GM19025 (cell line): ENCODE data around the gene PCDHB10.
"Not testable (repeated sequence)": the region's sequence is repeated elsewhere in the genome, so short reads cannot be mapped to it uniquely, and the experiment has no call there.

Experiments
- ATAC-seq: cut with Tn5 transposase; IDR thresholded peaks from one replicate; pipeline ENCODE4 v1.9.1; 2021; ENCODE audit warnings: mild to moderate bottlenecking, low read depth, moderate library complexity; ENCODE audit not compliant: unreplicated experiment

Gene PCDHB10

DNA sequence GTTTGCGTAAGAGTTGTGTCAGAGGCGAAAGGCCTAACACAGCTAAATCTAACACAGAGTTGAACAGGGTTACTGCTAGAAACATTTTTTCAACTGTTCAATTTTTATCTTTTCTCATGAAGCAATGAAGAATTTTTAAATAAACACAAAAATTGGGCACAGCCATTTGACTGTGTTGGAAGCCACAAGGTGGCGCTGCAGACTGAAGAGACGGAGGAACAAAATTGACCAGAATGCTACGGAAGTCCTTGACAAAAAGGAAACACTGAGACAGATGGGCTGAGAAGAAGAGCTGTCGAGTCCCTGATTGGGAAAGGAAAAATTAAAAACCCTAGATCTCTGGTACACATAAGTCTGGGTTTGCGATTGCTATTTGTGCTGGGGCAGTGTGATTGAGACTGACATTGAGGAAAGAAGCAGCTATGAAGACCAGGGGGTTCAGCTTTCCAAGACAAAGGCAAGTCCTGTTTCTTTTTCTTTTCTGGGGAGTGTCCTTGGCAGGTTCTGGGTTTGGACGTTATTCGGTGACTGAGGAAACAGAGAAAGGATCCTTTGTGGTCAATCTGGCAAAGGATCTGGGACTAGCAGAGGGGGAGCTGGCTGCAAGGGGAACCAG lies 5.1 kb upstream of the PCDHB10 start, which contains the start of gene PCDHB9:
TSS of gene PCDHB9 (plus strand) at position 265 of the 616 bp plus-strand sequence. CDS start at position 423, 158 bp downstream.
- ATAC-seq, result no peak

DNA sequence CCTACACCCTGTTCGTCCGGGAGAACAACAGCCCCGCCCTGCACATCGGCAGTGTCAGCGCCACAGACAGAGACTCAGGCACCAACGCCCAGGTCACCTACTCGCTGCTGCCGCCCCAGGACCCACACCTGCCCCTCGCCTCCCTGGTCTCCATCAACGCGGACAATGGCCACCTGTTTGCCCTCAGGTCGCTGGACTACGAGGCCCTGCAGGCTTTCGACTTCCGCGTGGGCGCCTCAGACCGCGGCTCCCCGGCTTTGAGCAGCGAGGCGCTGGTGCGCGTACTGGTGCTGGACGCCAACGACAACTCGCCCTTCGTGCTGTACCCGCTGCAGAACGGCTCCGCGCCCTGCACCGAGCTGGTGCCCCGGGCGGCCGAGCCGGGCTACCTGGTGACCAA lies 3.5 kb upstream of the PCDHB10 start:
- ATAC-seq, result not testable (repeated sequence)

DNA sequence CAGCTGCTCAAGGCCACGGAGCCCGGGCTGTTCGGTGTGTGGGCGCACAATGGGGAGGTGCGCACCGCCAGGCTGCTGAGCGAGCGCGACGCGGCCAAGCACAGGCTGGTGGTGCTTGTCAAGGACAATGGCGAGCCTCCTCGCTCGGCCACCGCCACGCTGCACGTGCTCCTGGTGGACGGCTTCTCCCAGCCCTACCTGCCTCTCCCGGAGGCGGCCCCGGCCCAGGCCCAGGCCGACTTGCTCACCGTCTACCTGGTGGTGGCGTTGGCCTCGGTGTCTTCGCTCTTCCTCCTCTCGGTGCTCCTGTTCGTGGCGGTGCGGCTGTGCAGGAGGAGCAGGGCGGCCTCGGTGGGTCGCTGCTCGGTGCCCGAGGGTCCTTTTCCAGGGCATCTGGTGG lies 3.0 kb upstream of the PCDHB10 start:
- not testable (repeated sequence) for ATAC-seq

DNA sequence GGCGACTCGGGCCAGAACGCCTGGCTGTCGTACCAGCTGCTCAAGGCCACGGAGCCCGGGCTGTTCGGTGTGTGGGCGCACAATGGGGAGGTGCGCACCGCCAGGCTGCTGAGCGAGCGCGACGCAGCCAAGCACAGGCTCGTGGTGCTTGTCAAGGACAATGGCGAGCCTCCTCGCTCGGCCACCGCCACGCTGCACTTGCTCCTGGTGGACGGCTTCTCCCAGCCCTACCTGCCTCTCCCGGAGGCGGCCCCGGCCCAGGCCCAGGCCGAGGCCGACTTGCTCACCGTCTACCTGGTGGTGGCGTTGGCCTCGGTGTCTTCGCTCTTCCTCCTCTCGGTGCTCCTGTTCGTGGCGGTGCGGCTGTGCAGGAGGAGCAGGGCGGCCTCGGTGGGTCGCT lies 2.2 kb downstream of the PCDHB10 start:
- ATAC-seq, result not testable (repeated sequence)

DNA sequence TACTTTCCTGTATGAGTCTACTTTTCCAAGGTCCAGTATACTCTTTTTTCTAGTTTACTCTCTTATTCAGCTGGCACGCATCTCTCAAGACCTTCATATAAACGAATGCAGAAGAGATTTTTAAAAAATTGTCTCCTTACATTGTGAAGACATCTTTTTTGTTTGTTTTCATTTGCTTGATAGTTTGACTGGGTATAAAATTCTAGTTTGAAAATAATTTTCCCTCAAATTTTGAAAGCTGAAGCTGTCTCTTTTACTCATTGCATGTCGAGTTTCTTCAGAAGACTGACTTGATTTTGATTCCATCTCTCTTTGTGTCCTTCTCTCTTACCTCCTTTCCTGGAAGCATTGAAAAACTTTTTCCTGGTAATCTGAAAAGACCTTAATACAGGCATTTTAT lies 4.2 kb downstream of the PCDHB10 start:
- no peak for ATAC-seq

DNA sequence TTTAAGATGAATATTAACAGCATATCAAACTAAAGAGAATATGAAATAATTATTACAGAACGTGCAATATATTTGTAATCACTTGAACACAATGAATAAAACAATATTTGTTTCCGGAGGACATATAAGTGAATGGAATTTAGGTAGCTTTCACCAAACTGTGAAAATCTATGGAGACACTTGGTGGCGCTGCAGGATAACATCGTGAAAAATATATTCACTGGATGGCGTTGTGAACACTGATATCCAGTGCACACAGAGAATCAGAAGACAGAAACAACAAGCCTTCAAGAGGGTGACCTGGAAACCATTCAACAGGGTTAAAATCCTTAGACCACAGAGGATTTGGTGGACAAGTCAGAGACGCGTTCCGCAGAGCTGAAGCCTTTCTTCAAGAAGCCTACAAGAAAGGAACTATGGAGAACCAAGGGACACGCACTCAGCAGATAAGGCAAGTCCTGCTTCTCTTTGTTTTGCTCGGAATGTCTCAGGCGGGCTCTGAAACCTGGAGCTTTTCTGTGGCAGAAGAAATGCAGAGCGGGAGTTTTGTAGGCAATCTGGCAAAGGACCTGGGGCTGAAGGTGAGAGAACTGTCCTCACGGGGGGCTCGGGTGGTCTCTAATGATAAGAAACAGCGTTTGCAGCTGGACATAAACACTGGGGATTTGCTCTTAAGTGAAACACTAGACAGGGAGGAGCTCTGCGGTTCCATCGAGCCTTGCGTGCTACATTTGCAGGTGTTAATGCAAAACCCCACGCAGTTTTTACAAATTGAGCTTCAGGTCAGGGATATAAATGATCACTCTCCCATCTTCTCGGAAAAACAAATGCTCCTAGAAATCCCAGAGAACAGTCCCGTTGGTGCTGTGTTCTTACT lies 7.4 kb downstream of the PCDHB10 start, which contains the start of gene PCDHB11:
TSS of gene PCDHB11 (plus strand) at position 269 of the 877 bp plus-strand sequence. CDS start at position 417, 148 bp downstream.
- no peak for ATAC-seq

DNA sequence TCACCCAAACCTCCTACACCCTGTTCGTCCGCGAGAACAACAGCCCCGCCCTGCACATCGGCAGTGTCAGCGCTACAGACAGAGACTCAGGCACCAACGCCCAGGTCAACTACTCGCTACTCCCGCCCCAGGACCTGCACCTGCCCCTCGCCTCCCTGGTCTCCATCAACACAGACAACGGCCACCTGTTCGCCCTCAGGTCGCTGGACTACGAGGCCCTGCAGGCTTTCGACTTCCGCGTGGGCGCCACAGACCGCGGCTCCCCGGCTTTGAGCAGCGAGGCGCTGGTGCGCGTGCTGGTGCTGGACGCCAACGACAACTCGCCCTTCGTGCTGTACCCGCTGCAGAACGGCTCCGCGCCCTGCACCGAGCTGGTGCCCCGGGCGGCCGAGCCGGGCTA lies 9.0 kb downstream of the PCDHB10 start:
- not testable (repeated sequence) for ATAC-seq

DNA sequence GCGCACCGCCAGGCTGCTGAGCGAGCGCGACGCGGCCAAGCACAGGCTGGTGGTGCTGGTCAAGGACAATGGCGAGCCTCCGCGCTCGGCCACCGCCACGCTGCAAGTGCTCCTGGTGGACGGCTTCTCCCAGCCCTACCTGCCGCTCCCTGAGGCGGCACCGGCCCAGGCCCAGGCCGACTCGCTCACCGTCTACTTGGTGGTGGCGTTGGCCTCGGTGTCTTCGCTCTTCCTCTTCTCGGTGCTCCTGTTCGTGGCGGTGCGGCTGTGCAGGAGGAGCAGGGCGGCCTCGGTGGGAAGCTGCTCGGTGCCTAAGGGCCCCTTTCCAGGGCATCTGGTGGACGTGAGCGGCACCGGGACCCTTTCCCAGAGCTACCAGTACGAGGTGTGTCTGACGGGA lies 9.5 kb downstream of the PCDHB10 start:
- ATAC-seq, result not testable (repeated sequence)

DNA sequence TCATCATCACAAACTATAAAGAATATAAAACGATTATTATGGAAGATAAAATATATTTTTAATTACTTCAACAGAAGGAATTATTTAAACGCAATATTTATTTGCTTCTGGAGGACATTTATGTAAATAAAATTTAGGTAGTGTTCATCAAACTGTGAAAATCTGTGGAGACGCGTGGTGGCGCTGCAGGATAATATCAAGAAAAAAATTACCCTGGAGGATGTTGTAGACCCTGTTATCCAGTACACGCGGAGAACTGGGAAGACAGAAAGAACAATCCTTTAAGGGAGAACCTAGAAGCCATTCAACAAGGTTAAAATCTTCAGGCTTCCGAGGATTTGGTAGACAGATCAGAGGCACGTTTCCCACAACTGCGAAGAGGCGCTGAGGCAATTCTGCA lies 16.3 kb downstream of the PCDHB10 start, which contains the start of gene PCDHB12:
TSS of gene PCDHB12 (plus strand) at position 242 of the 400 bp plus-strand sequence. CDS start 189 bp downstream, outside the sequence.
- no peak for ATAC-seq

DNA sequence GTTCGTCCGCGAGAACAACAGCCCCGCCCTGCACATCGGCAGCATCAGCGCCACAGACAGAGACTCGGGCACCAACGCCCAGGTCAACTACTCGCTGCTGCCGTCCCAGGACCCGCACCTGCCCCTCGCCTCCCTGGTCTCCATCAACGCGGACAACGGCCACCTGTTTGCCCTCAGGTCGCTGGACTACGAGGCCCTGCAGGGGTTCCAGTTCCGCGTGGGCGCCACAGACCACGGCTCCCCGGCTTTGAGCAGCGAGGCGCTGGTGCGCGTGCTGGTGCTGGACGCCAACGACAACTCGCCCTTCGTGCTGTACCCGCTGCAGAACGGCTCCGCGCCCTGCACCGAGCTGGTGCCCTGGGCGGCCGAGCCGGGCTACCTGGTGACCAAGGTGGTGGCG lies 18.1 kb downstream of the PCDHB10 start:
- not testable (repeated sequence) for ATAC-seq

DNA sequence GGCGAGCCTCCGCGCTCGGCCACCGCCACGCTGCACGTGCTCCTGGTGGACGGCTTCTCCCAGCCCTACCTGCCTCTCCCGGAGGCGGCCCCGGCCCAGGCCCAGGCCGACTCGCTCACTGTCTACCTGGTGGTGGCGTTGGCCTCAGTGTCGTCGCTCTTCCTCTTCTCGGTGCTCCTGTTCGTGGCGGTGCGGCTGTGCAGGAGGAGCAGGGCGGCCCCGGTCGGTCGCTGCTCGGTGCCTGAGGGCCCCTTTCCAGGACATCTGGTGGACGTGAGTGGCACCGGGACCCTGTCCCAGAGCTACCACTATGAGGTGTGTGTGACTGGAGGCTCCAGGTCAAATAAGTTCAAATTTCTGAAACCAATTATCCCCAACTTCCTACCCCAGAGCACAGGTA lies 18.7 kb downstream of the PCDHB10 start:
- not testable (repeated sequence) for ATAC-seq

DNA sequence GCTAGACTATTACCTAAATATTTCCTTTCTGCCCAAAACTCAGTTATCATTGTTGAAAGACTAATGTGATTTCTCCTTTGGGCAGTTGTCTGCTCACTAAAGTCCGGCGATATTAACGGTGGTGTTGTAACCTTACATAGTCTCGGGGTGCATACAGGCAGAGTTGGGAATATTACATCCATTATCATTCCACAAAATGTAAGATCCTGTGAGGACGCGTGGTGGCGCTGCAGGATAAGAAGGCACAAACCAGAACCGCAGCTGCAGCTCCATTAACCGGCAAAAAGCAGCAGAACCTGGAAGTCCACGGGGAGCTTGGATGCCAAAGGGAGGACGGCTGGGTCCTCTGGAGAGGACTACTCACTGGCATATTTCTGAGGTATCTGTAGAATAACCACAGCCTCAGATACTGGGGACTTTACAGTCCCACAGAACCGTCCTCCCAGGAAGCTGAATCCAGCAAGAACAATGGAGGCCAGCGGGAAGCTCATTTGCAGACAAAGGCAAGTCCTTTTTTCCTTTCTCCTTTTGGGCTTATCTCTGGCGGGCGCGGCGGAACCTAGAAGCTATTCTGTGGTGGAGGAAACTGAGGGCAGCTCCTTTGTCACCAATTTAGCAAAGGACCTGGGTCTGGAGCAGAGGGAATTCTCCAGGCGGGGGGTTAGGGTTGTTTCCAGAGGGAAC lies 21.6 kb downstream of the PCDHB10 start, which contains the start of gene PCDHB13:
TSS of gene PCDHB13 (plus strand) at position 264 of the 684 bp plus-strand sequence. CDS start at position 469, 205 bp downstream.
- ATAC-seq, result not testable (repeated sequence)

DNA sequence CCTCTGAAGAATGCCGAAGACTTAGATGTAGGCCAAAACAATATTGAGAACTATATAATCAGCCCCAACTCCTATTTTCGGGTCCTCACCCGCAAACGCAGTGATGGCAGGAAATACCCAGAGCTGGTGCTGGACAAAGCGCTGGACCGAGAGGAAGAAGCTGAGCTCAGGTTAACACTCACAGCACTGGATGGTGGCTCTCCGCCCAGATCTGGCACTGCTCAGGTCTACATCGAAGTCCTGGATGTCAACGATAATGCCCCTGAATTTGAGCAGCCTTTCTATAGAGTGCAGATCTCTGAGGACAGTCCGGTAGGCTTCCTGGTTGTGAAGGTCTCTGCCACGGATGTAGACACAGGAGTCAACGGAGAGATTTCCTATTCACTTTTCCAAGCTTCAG lies 22.4 kb downstream of the PCDHB10 start:
- ATAC-seq, result not testable (repeated sequence)

DNA sequence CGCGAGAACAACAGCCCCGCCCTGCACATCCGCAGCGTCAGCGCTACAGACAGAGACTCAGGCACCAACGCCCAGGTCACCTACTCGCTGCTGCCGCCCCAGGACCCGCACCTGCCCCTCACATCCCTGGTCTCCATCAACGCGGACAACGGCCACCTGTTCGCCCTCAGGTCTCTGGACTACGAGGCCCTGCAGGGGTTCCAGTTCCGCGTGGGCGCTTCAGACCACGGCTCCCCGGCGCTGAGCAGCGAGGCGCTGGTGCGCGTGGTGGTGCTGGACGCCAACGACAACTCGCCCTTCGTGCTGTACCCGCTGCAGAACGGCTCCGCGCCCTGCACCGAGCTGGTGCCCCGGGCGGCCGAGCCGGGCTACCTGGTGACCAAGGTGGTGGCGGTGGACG lies 23.4 kb downstream of the PCDHB10 start:
- ATAC-seq, result not testable (repeated sequence)

DNA sequence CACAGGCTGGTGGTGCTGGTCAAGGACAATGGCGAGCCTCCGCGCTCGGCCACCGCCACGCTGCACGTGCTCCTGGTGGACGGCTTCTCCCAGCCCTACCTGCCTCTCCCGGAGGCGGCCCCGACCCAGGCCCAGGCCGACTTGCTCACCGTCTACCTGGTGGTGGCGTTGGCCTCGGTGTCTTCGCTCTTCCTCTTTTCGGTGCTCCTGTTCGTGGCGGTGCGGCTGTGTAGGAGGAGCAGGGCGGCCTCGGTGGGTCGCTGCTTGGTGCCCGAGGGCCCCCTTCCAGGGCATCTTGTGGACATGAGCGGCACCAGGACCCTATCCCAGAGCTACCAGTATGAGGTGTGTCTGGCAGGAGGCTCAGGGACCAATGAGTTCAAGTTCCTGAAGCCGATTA lies 23.9 kb downstream of the PCDHB10 start:
- not testable (repeated sequence) for ATAC-seq

DNA sequence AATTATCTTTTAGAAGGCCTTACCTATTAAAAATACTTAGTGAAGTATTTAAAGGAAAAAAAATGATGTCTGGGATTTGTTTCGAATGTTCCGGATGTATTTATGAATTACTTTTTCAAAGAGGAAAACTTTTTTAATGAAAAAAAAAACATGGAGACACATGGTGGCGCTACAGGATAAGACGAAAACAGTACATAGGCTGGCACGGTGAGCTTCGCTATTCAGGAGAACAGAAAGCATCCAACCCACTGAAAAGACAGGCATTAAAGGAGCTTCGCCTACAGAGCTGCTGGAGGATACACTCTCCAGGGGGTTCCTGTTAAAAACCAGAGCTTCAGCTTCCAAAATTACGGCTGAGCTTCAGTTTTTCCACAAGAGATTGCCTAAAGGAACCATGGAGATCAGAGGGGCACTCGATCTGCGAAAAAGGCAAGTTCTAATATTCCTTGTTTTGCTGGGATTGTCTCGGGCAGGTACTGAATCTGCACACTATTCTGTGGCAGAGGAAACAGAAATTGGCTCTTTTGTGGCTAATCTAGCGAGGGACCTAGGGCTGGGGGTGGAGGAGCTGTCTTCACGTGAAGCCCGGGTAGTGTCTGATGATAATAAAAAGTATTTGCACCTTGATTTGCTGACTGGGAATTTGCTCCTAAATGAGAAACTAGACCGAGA lies 31.1 kb downstream of the PCDHB10 start, which contains the start of gene PCDHB14:
TSS of gene PCDHB14 (plus strand) at position 232 of the 672 bp plus-strand sequence. CDS start at position 395, 163 bp downstream.
- no peak for ATAC-seq

DNA sequence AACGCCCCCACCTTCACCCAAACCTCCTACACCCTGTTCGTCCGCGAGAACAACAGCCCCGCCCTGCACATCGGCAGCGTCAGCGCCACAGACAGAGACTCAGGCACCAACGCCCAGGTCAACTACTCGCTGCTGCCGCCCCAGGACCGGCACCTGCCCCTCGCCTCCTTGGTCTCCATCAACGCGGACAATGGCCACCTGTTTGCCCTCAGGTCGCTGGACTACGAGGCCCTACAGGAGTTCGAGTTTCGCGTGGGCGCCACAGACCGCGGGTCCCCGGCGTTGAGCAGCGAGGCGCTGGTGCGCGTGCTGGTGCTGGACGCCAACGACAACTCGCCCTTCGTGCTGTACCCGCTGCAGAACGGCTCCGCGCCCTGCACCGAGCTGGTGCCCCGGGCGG lies 32.7 kb downstream of the PCDHB10 start:
- ATAC-seq, result not testable (repeated sequence)

DNA sequence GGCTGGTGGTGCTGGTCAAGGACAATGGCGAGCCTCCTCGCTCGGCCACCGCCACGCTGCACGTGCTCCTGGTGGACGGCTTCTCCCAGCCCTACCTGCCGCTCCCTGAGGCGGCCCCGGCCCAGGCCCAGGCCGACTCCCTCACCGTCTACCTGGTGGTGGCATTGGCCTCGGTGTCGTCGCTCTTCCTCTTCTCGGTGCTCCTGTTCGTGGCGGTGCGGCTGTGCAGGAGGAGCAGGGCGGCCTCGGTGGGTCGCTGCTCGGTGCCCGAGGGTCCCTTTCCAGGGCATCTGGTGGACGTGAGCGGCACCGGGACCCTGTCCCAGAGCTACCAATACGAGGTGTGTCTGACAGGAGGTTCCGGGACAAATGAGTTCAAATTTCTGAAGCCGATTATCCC lies 33.3 kb downstream of the PCDHB10 start:
- ATAC-seq, result not testable (repeated sequence)

DNA sequence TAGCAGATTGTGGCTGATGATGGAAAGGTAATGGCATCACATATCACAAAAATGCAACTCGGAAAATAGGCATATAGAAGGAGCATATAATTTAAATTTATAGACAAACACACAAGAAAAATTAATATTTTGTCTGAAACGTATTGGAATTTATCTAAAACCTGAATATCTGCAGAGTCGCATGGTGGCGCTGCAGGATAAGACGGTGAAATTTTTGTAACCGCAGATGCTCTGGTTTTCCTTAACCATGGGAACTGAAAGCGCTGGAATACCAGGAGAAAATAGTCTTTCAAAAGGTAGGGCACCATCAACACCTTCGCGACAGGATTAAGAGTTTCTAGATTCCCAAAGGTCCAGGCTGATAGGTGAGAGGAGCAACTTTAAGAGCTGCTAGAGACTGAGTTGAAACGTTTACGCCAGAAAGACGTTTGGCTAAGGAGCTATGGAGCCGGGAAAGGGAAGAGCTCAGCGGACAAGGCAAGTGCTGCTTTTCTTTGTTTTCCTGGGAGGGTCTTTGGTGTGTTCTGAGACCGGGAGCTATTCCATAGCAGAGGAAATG lies 42.0 kb downstream of the PCDHB10 start:
- no peak for ATAC-seq

DNA sequence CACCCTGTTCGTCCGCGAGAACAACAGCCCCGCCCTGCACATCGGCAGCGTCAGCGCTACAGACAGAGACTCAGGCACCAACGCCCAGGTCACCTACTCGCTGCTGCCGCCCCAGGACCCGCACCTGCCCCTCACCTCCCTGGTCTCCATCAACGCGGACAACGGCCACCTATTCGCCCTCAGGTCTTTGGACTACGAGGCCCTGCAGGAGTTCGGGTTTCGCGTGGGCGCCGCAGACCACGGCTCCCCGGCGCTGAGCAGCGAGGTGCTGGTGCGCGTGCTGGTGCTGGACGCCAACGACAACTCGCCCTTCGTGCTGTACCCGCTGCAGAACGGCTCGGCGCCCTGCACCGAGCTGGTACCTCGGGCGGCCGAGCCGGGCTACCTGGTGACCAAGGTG lies 43.8 kb downstream of the PCDHB10 start:
- ATAC-seq, result not testable (repeated sequence)
